Cardiac muscle cell (in vitro differentiated cells and primary cell): Measurements from ENCODE around the gene CCR5. TPM values are rescaled to one million over a fixed set of nuclear protein-coding genes. Genes with fewer than 3 reads are reported as not detected.

Experiments
- DNase-seq, 2 donors: peaks; one replicate each; pipeline versions ENCODE4 v3.0.0 to v3.0.0-alpha.2; 2010 to 2017; ENCODE audit warnings: low read depth in 1 of 2, low spot score in 1 of 2
- H3K27ac ChIP-seq: fragments of 200-600 bp; sonication (generic); 2 replicates; pipeline ENCODE4 v1.5.1; 2016
- H3K27me3 ChIP-seq: fragments of 200-600 bp; sonication (generic); 2 replicates; pipeline ENCODE4 v1.6.0; 2016; ENCODE audit warnings: control low read depth
- H3K36me3 ChIP-seq: fragments of 200-600 bp; sonication (generic); 2 replicates; pipeline ENCODE4 v1.5.1; 2016; ENCODE audit warnings: control low read depth
- H3K4me1 ChIP-seq: fragments of 200-600 bp; sonication (generic); 2 replicates; pipeline ENCODE4 v1.8.1; 2017; ENCODE audit warnings: low read depth, mild to moderate bottlenecking, mixed run types
- H3K4me3 ChIP-seq: fragments of 200-600 bp; sonication (generic); 2 replicates; pipeline ENCODE4 v1.5.1; 2016; ENCODE audit warnings: mild to moderate bottlenecking
- H3K9me3 ChIP-seq: fragments of 200-600 bp; sonication (generic); 2 replicates; pipeline ENCODE4 v1.5.1; 2017; ENCODE audit warnings: low read depth, mild to moderate bottlenecking, control low read depth
- polyA plus RNA-seq: library from polyadenylated mRNA; unstranded; fragments of >200 nt; fragmentation: Nextera tagmentation; extraction: Ambion mirVana; gene quantifications from 2 replicates; pipeline ENCODE4 v1.2.1, GENCODE V29; 2016
- total RNA-seq: library from RNA; depleted of rRNA; stranded (reverse); fragments of >200 nt; gene quantifications from 2 replicates; pipeline ENCODE4 v1.2.3, GENCODE V29; 2016
- TF ChIP-seq, protein P1 (sequence below): IDR thresholded peaks from 2 replicates; pipeline ENCODE4 v1.5.1; 2012; ENCODE audit warnings: low read depth, mild to moderate bottlenecking, low read length

Gene CCR5
- total and polyA plus RNA-seq, 2 experiments from 2014 or later: not detected

DNA sequence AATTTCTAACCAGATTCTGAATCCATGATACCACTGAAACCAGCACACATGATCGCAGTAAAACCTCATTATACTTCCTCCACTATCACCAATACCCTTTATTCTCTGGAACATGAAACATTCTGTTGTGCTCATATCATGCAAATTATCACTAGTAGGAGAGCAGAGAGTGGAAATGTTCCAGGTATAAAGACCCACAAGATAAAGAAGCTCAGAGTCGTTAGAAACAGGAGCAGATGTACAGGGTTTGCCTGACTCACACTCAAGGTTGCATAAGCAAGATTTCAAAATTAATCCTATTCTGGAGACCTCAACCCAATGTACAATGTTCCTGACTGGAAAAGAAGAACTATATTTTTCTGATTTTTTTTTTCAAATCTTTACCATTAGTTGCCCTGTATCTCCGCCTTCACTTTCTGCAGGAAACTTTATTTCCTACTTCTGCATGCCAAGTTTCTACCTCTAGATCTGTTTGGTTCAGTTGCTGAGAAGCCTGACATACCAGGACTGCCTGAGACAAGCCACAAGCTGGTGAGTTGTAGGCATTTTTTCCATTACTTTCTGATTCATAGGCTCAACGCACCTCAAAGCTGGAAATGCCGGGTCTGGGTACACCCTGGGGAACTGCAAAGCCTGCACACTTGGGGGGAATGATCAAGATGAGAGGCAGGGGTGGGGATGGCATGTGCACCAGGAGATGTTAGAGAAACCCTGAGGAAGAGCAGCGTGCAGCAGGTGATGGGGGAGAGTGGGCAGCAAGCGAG is 16.9 kb upstream of the CCR5 start, which contains the start of gene CCR2:
Gene CCR2 (plus strand): TSS at position 465 of the 764 bp plus-strand sequence. CDS start 3,417 bp downstream, outside the sequence.
- TF ChIP-seq, protein P1, sequence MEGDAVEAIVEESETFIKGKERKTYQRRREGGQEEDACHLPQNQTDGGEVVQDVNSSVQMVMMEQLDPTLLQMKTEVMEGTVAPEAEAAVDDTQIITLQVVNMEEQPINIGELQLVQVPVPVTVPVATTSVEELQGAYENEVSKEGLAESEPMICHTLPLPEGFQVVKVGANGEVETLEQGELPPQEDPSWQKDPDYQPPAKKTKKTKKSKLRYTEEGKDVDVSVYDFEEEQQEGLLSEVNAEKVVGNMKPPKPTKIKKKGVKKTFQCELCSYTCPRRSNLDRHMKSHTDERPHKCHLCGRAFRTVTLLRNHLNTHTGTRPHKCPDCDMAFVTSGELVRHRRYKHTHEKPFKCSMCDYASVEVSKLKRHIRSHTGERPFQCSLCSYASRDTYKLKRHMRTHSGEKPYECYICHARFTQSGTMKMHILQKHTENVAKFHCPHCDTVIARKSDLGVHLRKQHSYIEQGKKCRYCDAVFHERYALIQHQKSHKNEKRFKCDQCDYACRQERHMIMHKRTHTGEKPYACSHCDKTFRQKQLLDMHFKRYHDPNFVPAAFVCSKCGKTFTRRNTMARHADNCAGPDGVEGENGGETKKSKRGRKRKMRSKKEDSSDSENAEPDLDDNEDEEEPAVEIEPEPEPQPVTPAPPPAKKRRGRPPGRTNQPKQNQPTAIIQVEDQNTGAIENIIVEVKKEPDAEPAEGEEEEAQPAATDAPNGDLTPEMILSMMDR: no peak
- DNase-seq: no peak
- Histone ChIP-seq H3K27me3 (peaks cover 3% of the 10 kb centered on the region), H3K36me3 (no peaks in the 10 kb centered on the region), H3K4me1 (peaks cover 14% of the 10 kb centered on the region), H3K4me3 (no peak within 1 kb of the TSS), H3K9me3 (no peaks in the 10 kb centered on the region), H3K27ac (no peak within 1 kb of the TSS)

DNA sequence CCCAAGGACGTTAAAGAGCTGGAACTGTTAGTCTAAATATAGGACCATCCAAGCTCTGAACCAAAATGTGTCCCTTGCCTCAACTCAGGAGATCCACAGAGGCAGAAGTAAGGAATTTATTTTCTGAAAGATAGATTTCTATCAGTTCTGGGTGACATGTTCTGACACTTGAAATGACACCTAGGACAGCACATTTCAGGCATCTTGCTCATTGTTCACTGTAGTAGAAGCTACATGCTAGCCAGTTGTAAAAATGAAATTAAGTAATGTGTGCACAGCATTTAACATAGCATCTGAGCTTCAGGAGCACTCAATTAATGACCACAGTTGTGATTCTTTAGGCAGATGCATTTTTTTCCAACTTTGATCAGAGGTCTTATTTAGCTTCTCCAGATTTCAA is 16.3 kb upstream of the CCR5 start:
- no peak for DNase-seq
- H3K4me3 ChIP-seq: no peak overlapping the region
- H3K27ac ChIP-seq: no peak overlapping the region
- peaks cover 14% of the 10 kb centered on the region for H3K4me1 ChIP-seq
- no peaks in the 10 kb centered on the region for H3K36me3 ChIP-seq
- TF ChIP-seq, protein P1: no peak
- peaks cover 3% of the 10 kb centered on the region for H3K27me3 ChIP-seq
- no peaks in the 10 kb centered on the region for H3K9me3 ChIP-seq

DNA sequence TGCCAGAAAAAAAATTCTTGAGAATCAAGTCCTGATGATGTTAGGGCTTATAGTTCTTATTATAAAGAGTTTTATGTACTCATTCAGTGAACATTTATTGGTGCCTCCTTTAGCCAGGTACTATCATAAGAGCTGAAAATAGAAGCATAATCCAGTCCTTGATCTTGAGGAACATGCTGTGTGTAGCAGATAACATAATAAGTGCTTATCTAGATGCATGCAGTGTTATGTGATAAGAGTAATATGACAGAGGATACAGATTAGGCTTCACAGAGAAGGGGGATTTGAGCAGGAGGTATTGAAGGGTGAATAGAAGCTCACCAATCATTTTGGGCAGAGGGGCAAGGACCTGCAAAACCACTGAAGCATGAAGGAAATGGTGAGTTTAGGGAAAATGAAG is 15.8 kb upstream of the CCR5 start:
- Histone ChIP-seq H3K4me3 (no peak overlapping the region), H3K4me1 (peaks cover 14% of the 10 kb centered on the region), H3K27me3 (peaks cover 3% of the 10 kb centered on the region), H3K36me3 (no peaks in the 10 kb centered on the region), H3K27ac (no peak overlapping the region), H3K9me3 (no peaks in the 10 kb centered on the region)
- no peak for DNase-seq
- TF ChIP-seq, protein P1: no peak

DNA sequence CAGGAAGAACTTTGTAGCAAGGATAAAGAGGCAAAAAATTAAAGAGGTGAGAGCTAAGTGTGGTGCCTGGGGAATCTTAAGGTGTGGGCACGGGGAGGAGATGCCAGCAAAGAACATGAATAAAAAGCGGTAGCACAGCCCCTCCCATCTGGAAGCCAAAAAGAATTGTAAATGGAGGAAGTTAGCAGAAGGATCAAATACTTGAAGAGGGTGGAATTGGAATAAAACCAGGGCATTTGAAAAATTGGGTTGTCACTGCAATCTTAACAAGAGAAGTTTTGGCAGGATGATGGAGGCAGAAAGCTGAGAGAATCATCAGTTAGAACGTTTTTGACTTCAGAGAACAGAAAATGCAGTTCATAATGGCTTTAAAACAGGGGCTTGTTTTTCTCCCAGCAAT is 14.5 kb upstream of the CCR5 start:
- H3K27ac ChIP-seq: no peak overlapping the region
- no peaks in the 10 kb centered on the region for H3K27me3 ChIP-seq
- DNase-seq: no peak
- TF ChIP-seq, protein P1: no peak
- no peaks in the 10 kb centered on the region for H3K36me3 ChIP-seq
- no peaks in the 10 kb centered on the region for H3K9me3 ChIP-seq
- peaks cover 14% of the 10 kb centered on the region for H3K4me1 ChIP-seq
- H3K4me3 ChIP-seq: no peak overlapping the region

DNA sequence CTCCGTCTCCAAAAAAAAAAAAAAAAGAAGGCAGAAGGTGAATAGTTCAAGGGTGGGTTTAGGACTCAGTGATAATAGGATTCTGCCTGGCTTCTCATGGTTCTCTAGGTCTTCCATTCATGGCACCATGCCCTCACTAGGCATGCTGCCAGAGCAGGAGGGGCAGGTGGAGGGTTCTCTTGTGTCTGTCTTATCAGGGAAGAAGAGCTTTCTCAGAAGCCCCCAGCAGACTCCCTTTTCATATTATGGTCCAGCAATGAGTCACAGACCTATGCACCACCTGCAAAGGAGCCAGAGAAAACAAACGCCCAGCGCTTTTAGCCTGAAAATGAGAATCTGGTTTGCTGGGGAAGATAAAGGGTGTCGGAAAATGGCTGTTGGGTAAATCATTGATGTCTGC is 13.8 kb upstream of the CCR5 start:
- Histone ChIP-seq H3K36me3 (no peaks in the 10 kb centered on the region), H3K27ac (no peak overlapping the region), H3K4me1 (peaks cover 14% of the 10 kb centered on the region), H3K9me3 (no peaks in the 10 kb centered on the region), H3K27me3 (no peaks in the 10 kb centered on the region), H3K4me3 (no peak overlapping the region)
- no peak for DNase-seq
- TF ChIP-seq, protein P1: no peak
